HepG2 (cell line): ENCODE results near the gene ACBD7. TPM values are rescaled to one million over a fixed set of nuclear protein-coding genes. Genes with fewer than 3 reads are reported as not detected.

ENCODE experiments used
- ATAC-seq: fragments of 200-7000 bp; cut with Tn5 transposase; 3 replicates; pipeline ENCODE4 v1.9.1; 2020; ENCODE audit warnings: mild to moderate bottlenecking, moderate library complexity
- BruUV-seq: library from RNA; stranded (reverse); fragments of 400-500 nt; replicated peaks from 2 replicates; lab custom pipeline; 2021; lab: Mats Ljungman, UMichigan
- CTCF ChIA-PET: fragments of 300-600 bp; formaldehyde crosslinking; extraction: SDS; loops from one replicate; lab custom pipeline; 2021; ENCODE audit warnings: low total read pairs, inconsistent platforms, low intra/inter-chr PET ratio; lab: Yijun Ruan, JAX
- POLR2A ChIA-PET: fragments of 350-600 bp; sonication (Branson Sonifier 250); formaldehyde crosslinking; loops from one replicate; lab custom pipeline; 2020; ENCODE audit warnings: antibody characterized with exemption, inconsistent platforms; lab: Yijun Ruan, JAX
- DNase-seq: peaks from one replicate; pipeline ENCODE4 v3.0.0-alpha.2; 2015; ENCODE audit warnings: low spot score
- FAIRE-seq: peaks from 3 replicates; lab custom pipeline; 2011; peaks lifted over from hg19 to GRCh38; lab: Jason Lieb, UNC
- H2AFZ ChIP-seq: one replicate; pipeline ENCODE4 v1.6.1; 2011; ENCODE audit warnings: low read length, inconsistent platforms
- H3K27ac ChIP-seq: fragments of 300-600 bp; 3 replicates; pipeline ENCODE4 v1.8.0; 2011; ENCODE audit warnings: mixed run types, mild to moderate bottlenecking, mixed read lengths, low read length, inconsistent platforms; ENCODE audit not compliant: insufficient read depth; ENCODE audit errors: extremely low read length
- H3K27me3 ChIP-seq, 2 experiments: fragments of 200-600 bp in 1 of 2; 2 replicates in 1 of 2; 3 replicates in 1 of 2; pipeline versions ENCODE4 v1.6.0 to v1.8.0; 2011; ENCODE audit warnings: low read length in 2 of 2, mild to moderate bottlenecking in 2 of 2, moderate library complexity in 2 of 2, inconsistent platforms in 1 of 2; ENCODE audit not compliant: insufficient read depth in 2 of 2, control insufficient read depth in 1 of 2
- H3K36me3 ChIP-seq, 2 experiments: fragments of 200-600 bp in 1 of 2; replicated peaks in 1 of 2; 2 replicates in 1 of 2; 3 replicates in 1 of 2; pipeline versions ENCODE4 v1.5.1 to v1.8.0; 2011; ENCODE audit warnings: low read length in 2 of 2, inconsistent platforms in 1 of 2; ENCODE audit not compliant: insufficient read depth in 2 of 2, control insufficient read depth in 1 of 2
- H3K4me1 ChIP-seq: 2 replicates; pipeline ENCODE4 v1.5.1; 2012; ENCODE audit warnings: low read length, inconsistent platforms; ENCODE audit not compliant: insufficient read depth
- H3K4me2 ChIP-seq: 2 replicates; pipeline ENCODE4 v1.6.0; 2011; ENCODE audit warnings: low read depth, low read length, inconsistent platforms
- H3K4me3 ChIP-seq, 3 experiments: fragments of 200-600 bp in 1 of 3; sonication (generic), shearing (Covaris generic) in 1 of 3; replicated peaks in 1 of 3; 2 replicates each; pipeline ENCODE4 v1.5.1; 2011 to 2016; ENCODE audit warnings: low read length in 3 of 3, inconsistent platforms in 2 of 3, low read depth in 2 of 3, mild to moderate bottlenecking in 2 of 3, control low read depth in 1 of 3, mixed read lengths in 1 of 3; ENCODE audit not compliant: insufficient read depth in 1 of 3
- H3K79me2 ChIP-seq: one replicate; pipeline ENCODE4 v1.6.1; 2011; ENCODE audit warnings: low read length, inconsistent platforms; ENCODE audit not compliant: insufficient read depth
- H3K9ac ChIP-seq: 2 replicates; pipeline ENCODE4 v1.6.0; 2011; ENCODE audit warnings: mild to moderate bottlenecking, low read depth, low read length, inconsistent platforms; ENCODE audit not compliant: insufficient read depth
- H3K9me3 ChIP-seq: 2 replicates; pipeline ENCODE4 v1.5.1; 2012; ENCODE audit warnings: mild to moderate bottlenecking, low read length
- H4K20me1 ChIP-seq: 2 replicates; pipeline ENCODE4 v1.6.0; 2011; ENCODE audit warnings: inconsistent platforms, mild to moderate bottlenecking, low read length, moderate library complexity; ENCODE audit not compliant: insufficient read depth
- ATF1 ChIP-seq: IDR thresholded peaks from 2 replicates; pipeline ENCODE4 v1.6.1; 2016; ENCODE audit warnings: mild to moderate bottlenecking, control low read depth
- BATF2 ChIP-seq: sonication (generic); formaldehyde crosslinking; IDR thresholded peaks from 2 replicates; pipeline ENCODE4 v1.8.0; 2022; ENCODE audit warnings: mild to moderate bottlenecking, missing genetic modification reagents, moderate library complexity
- EHMT2 ChIP-seq: fragments of 200-600 bp; sonication (generic); IDR thresholded peaks from 2 replicates; pipeline ENCODE4 v1.7.0; 2017; ENCODE audit warnings: antibody characterized with exemption, low read depth, low read length, borderline replicate concordance
- HMG20B ChIP-seq: conservative IDR thresholded peaks from 2 replicates; pipeline ENCODE4 v1.6.1; 2016; ENCODE audit warnings: missing genetic modification reagents, missing compliant biosample characterization
- IKZF4 ChIP-seq: sonication (generic); formaldehyde crosslinking; IDR thresholded peaks from 2 replicates; pipeline ENCODE4 v1.5.1; 2020; ENCODE audit warnings: borderline replicate concordance, mild to moderate bottlenecking, low read depth, missing genetic modification reagents; ENCODE audit errors: not compliant biosample characterization
- RFXAP ChIP-seq: sonication (generic); formaldehyde crosslinking; IDR thresholded peaks from 2 replicates; pipeline ENCODE4 v1.4.0; 2020; ENCODE audit warnings: missing genetic modification reagents, borderline replicate concordance
- ZBTB34 ChIP-seq: sonication (generic); formaldehyde crosslinking; IDR thresholded peaks from 2 replicates; pipeline ENCODE4 v1.8.0; 2022; ENCODE audit warnings: mild to moderate bottlenecking, missing genetic modification reagents
- ZBTB42 ChIP-seq: sonication (generic); formaldehyde crosslinking; IDR thresholded peaks from 2 replicates; pipeline ENCODE4 v1.5.0; 2020; ENCODE audit warnings: mild to moderate bottlenecking, missing genetic modification reagents
- ZFP36L1 ChIP-seq: sonication (generic); formaldehyde crosslinking; IDR thresholded peaks from 2 replicates; pipeline ENCODE4 v1.8.0; 2022; ENCODE audit warnings: mild to moderate bottlenecking, missing genetic modification reagents, moderate library complexity
- ZNF318 ChIP-seq: sonication (generic); formaldehyde crosslinking; IDR thresholded peaks from 2 replicates; pipeline ENCODE4 v1.4.0; 2020; ENCODE audit warnings: mild to moderate bottlenecking, missing genetic modification reagents
- WGBS: methylation state at CpG from one replicate; pipeline ENCODE4 v1.1.6; 2017; ENCODE audit warnings: low lambda C conversion rate; 5-methylcytosine and 5-hydroxymethylcytosine counted together
- in situ Hi-C: cut with HindIII; loops from 2 replicates; pipeline ENCODE4 v1.10.0; 2017; ENCODE audit warnings: low pct_unique_long_range_greater_than_20kb; ENCODE audit not compliant: extremely low pct_ligation_motif_present
- intact Hi-C: fragments of 100-400 bp; cut with micrococcal nuclease; formaldehyde crosslinking; loops from one replicate; pipeline ENCODE4 v1.10.0; 2022; ENCODE audit not compliant: unreplicated experiment
- polyA plus RNA-seq, 8 experiments: library from polyadenylated mRNA; depleted of rRNA in 3 of 8; stranded (reverse) in 7 of 8; unstranded in 1 of 8; fragments of >200 nt; fragmentation: Illumina TruSeq in 4 of 8; extraction: Trizol in 4 of 8; gene quantifications; 2 replicates each; pipeline versions ENCODE4 v1.2.1 to v1.2.3, GENCODE V29; 2011 to 2016; ENCODE audit warnings: low read depth in 4 of 8, missing spikeins in 1 of 8, mixed read lengths in 1 of 8; ENCODE audit not compliant: insufficient read depth in 1 of 8
- total RNA-seq, 5 experiments: library from RNA; depleted of rRNA; stranded (reverse); fragments of >200 nt; fragmentation: Illumina TruSeq; extraction: Trizol; gene quantifications; 2 replicates each; pipeline ENCODE4 v1.2.3, GENCODE V29; 2016; ENCODE audit warnings: low read depth in 1 of 5
- TF ChIP-seq, protein P1 (sequence below): IDR thresholded peaks from 2 replicates; pipeline ENCODE4 v1.6.1; 2016; ENCODE audit warnings: missing compliant biosample characterization, missing genetic modification reagents, borderline replicate concordance
- TF ChIP-seq, protein P2 (sequence below): sonication (generic); formaldehyde crosslinking; IDR thresholded peaks from 2 replicates; pipeline ENCODE4 v1.4.0; 2020; ENCODE audit warnings: mild to moderate bottlenecking, low read depth, missing genetic modification reagents

ACBD7 gene
- total and polyA plus RNA-seq, 2 of the 13 experiments (the other 11 are each of a cell fraction or from before 2014, with no cell fraction given), result 1.4 to 2.6 TPM

- H3K4me2 ChIP-seq, result no peak overlapping the region
- H2AFZ ChIP-seq, result no peak overlapping the region
- 98% methylated on average over 9 of the region's 9 CpGs for WGBS
- peaks cover 12 to 46% of the 10 kb centered on the region in 2 experiments; a peak in 4 of 5 replicates for H3K36me3 ChIP-seq
- FAIRE-seq, result no peak
- DNase-seq, result no peak
- H3K9me3 ChIP-seq, result no peaks in the 10 kb centered on the region
- POLR2A ChIA-PET, result no interaction called here
- no peaks in the 10 kb centered on the region for H4K20me1 ChIP-seq
- H3K79me2 ChIP-seq, result no peaks in the 10 kb centered on the region
- no peaks in the 10 kb centered on the region for H3K27me3 ChIP-seq
- no peaks in the 10 kb centered on the region for H3K4me1 ChIP-seq
- ATAC-seq, result no peak
- BruUV-seq, result no TSS peak
- in situ Hi-C loops, result no loop called here
- CTCF ChIA-PET, result no interaction called here
- no peak overlapping the region for H3K4me3 ChIP-seq
- intact Hi-C loops, result no loop called here
- H3K27ac ChIP-seq, result no peak overlapping the region
- H3K9ac ChIP-seq, result no peak overlapping the region
- TF ChIP-seq IKZF4 (CRISPR knock-in tag) (no peak), ZBTB34 (no peak), HMG20B (CRISPR knock-in tag) (no peak), EHMT2 (no peak), RFXAP (CRISPR knock-in tag) (no peak), ZNF318 (CRISPR knock-in tag) (no peak), ZBTB42 (CRISPR knock-in tag) (no peak), ZFP36L1 (CRISPR knock-in tag) (no peak), BATF2 (CRISPR knock-in tag) (no peak), ATF1 (CRISPR knock-in tag) (no peak)
- TF ChIP-seq, protein P1, sequence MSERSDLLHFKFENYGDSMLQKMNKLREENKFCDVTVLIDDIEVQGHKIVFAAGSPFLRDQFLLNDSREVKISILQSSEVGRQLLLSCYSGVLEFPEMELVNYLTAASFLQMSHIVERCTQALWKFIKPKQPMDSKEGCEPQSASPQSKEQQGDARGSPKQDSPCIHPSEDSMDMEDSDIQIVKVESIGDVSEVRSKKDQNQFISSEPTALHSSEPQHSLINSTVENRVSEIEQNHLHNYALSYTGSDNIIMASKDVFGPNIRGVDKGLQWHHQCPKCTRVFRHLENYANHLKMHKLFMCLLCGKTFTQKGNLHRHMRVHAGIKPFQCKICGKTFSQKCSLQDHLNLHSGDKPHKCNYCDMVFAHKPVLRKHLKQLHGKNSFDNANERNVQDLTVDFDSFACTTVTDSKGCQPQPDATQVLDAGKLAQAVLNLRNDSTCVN (CRISPR knock-in tag), result no peak
- TF ChIP-seq, protein P2, sequence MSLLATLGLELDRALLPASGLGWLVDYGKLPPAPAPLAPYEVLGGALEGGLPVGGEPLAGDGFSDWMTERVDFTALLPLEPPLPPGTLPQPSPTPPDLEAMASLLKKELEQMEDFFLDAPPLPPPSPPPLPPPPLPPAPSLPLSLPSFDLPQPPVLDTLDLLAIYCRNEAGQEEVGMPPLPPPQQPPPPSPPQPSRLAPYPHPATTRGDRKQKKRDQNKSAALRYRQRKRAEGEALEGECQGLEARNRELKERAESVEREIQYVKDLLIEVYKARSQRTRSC (CRISPR knock-in tag), result no peak
Observed at GRCh38 chr10:15122477-15123030, 34.0 kb upstream of the ACBD7 start.
